Measurements from ENCODE around the gene TUBGCP2.

The TUBGCP2 gene

DNA sequence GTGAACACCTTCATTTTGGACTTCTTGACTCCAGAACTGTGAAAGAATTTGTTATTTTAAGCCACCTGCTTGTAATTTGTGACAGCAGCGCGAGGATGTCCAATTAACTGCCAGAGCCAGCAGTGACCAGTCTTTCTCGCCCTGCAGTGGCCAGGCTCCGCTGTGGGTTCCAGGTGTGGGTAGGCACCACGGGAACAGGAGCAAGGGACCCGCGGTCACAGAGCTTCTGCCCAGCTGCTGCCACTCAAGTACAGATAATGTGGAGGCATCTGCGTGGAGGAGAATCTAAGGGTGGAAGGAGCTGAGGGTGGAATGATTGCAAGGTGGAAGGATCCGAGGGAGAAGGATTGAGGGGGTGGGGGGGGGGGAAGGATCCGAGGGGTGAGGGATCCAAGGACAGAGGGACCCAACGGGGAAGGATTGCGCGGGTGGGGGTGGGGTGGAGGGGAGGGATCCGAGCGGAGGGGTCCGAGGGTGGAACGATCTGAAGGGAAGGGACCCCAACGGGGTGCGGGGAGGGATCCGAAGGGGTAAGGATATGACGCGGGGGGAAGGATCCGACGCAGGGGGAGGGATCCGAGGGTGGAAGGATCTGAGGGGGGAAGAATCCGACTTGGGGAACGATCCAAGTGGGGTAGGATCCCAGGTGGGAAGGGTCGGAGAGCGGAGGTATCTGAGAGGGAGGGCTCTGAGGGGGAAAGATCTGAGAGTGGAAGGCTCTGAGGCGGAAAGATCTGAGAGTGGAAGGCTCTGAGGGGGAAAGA is 24.4 kb upstream of the TUBGCP2 start:
- Histone ChIP-seq H3K27ac (no peak overlapping the region), H3K4me3 (no peak overlapping the region), H3K9me3 (ENCODE audit: low read depth, low read length) (no peaks in the 10 kb centered on the region), H3K36me3 (ENCODE audit: insufficient read depth, low read length) (no peaks in the 10 kb centered on the region), H3K9ac (ENCODE audit: insufficient read length) (no peak overlapping the region)
- DNase-seq (ENCODE audit: low read depth, low spot score): no peak
- TF ChIP-seq POLR2AphosphoS5 (IDR thresholded peaks at IDR 0.05; ENCODE audit: borderline replicate concordance, low read depth, low read length) (no peak), EZH2 (IDR thresholded peaks at IDR 0.05) (no peak)

DNA sequence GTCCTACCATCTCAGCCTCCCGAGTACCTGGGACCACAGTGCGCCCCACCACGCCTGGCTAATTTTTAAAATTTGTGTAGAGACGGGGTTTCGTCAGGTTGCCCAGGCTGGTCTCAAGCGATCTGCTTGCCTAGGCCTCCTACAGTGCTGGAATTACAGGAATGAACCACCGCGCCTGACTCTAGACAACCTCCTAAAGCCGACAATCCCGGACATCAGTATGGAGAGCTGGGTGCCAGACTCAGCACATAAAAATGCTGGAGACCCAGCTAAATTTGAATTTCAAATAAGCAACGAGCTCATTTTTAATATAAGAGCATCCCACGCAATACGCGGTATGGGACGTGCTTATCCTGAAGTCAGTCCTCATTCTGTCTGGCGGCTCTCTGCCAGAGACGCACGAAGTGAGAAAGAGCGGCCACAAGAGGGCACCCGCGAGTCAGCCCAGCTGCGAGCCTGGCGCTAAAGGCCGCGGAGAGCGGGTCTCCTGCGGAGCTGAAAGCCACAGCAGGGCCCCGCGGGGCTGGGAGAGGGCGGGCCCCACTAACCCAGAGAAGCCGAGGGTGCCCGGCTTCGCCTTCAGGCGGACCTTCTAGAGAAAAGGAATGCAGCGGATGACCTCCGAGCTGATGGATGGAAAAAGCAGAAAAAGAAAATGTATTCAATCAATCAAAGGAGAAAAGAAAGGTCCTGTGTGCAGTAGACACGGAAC is 21.0 kb upstream of the TUBGCP2 start:
- Histone ChIP-seq H3K9me3 (ENCODE audit: low read depth, low read length) (no peaks in the 10 kb centered on the region), H3K9ac (ENCODE audit: insufficient read length) (no peak overlapping the region), H3K4me3 (peak overlapping the region; percentile 47; the same call in 1 of the 2 replicates), H3K27ac (no peak overlapping the region), H3K36me3 (ENCODE audit: insufficient read depth, low read length) (no peaks in the 10 kb centered on the region)
- no peak for TF ChIP-seq EZH2 (IDR thresholded peaks at IDR 0.05)
- TF ChIP-seq POLR2AphosphoS5 (IDR thresholded peaks at IDR 0.05; ENCODE audit: borderline replicate concordance, low read depth, low read length): no peak
- no peak for TF ChIP-seq FOXP2 (optimal IDR thresholded peaks at IDR 0.05; ENCODE audit: control extremely low read depth, extremely low read length, insufficient read depth)
- peak; percentile 42 for DNase-seq (ENCODE audit: low read depth, low spot score)

DNA sequence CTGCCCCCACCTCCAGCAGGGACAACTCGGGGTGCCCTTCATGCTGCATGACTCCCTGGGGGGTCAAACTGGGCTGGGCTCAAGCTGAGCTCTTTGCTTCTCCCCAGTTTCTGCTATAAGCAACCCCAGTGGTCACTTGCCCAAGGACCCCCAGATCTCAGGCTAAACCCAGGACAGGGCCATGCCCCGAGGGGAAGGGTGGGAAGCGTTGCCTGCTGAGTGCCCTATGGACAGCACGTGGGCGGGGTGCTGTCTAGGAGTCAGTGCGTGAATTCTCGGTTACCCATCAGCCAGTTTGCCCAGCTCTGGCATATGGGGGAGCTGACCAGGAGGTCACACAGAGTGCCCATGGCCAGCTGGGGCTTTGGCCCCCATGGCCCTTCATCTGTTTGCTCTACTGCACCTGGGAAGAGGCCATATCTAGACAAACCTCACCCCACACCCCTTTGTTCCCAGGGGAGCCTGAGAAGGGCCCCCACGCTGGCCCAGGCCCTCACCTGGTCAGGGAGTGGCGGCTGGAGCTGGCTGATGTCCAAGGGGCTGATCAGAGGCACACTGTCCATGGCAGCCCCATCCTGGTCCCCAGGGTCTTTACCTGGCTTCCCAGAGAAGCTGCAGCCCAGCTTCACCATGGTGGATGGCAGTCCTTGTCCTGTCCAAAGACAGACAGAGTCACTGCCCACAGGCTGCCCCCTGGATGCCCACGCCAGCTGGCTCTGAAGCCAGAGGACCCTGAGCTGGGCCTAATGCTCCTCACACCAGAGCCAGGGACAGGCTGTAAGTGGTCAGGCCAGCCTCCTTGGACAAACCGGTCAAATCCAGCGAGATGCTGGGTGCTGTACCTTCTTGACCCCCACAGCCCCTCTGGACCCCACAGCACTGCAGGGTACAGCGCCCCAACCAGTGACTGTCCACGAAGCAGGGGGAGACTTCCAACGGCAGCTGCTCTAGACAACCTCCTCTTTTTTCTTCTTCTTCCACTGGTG is 20.0 kb upstream of the TUBGCP2 start:
- no peak overlapping the region for H3K27ac ChIP-seq
- H3K9me3 ChIP-seq (ENCODE audit: low read depth, low read length): no peaks in the 10 kb centered on the region
- H3K9ac ChIP-seq (ENCODE audit: insufficient read length): no peak overlapping the region
- H3K36me3 ChIP-seq (ENCODE audit: insufficient read depth, low read length): no peaks in the 10 kb centered on the region
- no peak for DNase-seq (ENCODE audit: low read depth, low spot score)
- H3K4me3 ChIP-seq: no peak overlapping the region
- no peak for TF ChIP-seq POLR2AphosphoS5 (IDR thresholded peaks at IDR 0.05; ENCODE audit: borderline replicate concordance, low read depth, low read length)

DNA sequence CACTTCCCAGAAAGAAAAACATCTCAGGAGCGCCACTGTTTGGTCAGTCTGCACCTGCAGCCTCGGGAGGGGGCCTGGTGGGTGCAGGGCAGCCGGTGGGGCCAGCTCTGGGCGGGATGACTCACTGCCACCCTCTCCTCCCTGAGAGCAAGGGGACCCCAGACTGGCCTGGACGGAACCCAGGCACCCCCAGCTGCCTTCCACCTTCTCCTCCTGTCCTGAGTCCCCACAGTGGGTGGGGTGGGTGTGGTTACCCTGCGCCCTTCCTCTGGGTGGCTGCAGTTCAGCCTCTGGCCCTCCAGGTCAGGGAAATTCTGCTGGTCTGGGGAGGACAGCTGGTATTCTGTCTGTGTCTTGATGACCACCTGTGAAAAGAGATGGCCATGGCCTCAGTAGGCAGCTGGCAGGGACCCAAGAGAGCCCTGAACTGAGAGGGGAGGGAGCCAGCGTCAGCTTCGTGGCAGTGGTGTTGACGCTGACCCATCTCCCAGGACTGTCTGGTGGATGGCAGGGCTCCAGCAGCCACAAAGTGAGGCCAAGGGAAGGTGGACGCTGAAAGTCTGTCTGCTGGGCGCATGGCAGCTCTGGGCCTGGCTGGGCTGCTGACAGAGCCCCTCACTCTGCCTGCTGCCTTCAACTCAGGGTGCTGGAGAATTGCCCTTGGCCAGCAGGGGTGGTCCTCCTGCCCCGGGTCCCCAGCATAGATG is 19.1 kb upstream of the TUBGCP2 start:
- DNase-seq (ENCODE audit: low read depth, low spot score): no peak
- Histone ChIP-seq H3K9me3 (ENCODE audit: low read depth, low read length) (no peaks in the 10 kb centered on the region), H3K36me3 (ENCODE audit: insufficient read depth, low read length) (no peaks in the 10 kb centered on the region), H3K9ac (ENCODE audit: insufficient read length) (no peak overlapping the region), H3K27ac (no peak overlapping the region), H3K4me3 (no peak overlapping the region)
- TF ChIP-seq EZH2 (IDR thresholded peaks at IDR 0.05): no peak
- no peak for TF ChIP-seq POLR2AphosphoS5 (IDR thresholded peaks at IDR 0.05; ENCODE audit: borderline replicate concordance, low read depth, low read length)
- no peak for TF ChIP-seq FOXP2 (optimal IDR thresholded peaks at IDR 0.05; ENCODE audit: control extremely low read depth, extremely low read length, insufficient read depth)

DNA sequence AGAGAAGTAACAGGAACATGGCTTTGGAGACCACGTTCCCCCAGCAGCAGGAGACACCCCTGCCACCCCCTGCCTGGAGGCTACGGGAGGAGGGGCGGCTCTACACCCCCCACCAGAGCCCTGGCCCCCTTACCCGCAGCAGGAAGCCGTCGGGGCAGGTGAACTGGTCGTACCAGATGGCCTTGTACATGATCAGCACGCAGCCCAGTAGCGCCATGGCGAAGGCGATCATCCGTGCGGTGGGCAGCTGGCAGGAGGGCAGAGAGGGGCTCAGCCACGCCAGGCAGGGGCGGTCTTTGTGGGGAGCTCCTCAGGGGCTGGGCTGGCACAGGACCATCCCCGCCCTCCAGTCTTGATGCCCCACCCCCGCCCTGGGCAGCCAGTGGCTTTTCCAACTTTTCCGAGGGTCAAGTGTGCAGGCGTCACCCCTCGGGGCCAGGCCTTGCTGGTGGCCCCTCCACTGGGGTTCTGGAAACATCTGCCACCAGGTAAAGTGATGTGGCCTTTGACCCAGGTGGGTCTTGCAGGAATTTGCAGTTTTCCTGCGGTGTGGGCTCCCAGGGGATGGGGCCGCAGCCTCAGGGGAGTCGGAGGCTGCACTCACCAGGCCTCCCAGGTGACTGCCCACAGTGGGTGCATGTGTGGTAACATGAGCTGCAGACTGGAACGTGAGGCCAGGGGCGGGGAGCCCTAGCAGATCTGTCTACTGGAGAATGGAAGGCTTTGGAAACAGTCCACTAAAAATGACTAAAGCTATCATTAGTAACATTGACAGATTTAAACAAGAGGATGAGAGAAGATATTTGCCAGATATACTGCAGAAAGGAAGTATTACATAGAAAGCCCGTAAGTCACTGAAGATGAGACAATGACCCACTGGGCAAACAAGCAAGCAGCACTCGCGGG is 18.3 kb upstream of the TUBGCP2 start:
- H3K9ac ChIP-seq (ENCODE audit: insufficient read length): no peak overlapping the region
- no peak for DNase-seq (ENCODE audit: low read depth, low spot score)
- no peaks in the 10 kb centered on the region for H3K36me3 ChIP-seq (ENCODE audit: insufficient read depth, low read length)
- no peak for TF ChIP-seq FOXP2 (optimal IDR thresholded peaks at IDR 0.05; ENCODE audit: control extremely low read depth, extremely low read length, insufficient read depth)
- no peak for TF ChIP-seq POLR2AphosphoS5 (IDR thresholded peaks at IDR 0.05; ENCODE audit: borderline replicate concordance, low read depth, low read length)
- TF ChIP-seq EZH2 (IDR thresholded peaks at IDR 0.05): no peak
- H3K4me3 ChIP-seq: no peak overlapping the region
- no peaks in the 10 kb centered on the region for H3K9me3 ChIP-seq (ENCODE audit: low read depth, low read length)
- no peak overlapping the region for H3K27ac ChIP-seq

DNA sequence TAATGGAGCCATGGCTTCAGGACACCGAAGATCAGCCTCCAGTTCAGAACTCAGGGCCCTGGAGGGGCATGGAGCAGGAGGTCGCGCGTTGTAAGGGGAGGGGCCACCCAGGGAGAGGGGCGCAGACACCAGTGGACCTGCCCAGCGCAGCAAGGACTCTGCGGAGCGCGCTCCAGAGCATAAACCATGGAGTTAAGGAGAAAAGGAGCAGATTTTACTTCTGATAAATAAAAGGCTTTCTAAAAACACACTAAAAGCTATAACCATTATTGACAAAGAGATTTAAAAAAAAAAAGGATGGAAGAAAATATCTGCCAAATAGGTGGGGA is 17.5 kb upstream of the TUBGCP2 start:
- Histone ChIP-seq H3K4me3 (peak overlapping the region; percentile 68), H3K36me3 (ENCODE audit: insufficient read depth, low read length) (no peaks in the 10 kb centered on the region), H3K9me3 (ENCODE audit: low read depth, low read length) (no peaks in the 10 kb centered on the region), H3K9ac (ENCODE audit: insufficient read length) (no peak overlapping the region), H3K27ac (no peak overlapping the region)
- TF ChIP-seq EZH2 (IDR thresholded peaks at IDR 0.05): no peak
- no peak for TF ChIP-seq FOXP2 (optimal IDR thresholded peaks at IDR 0.05; ENCODE audit: control extremely low read depth, extremely low read length, insufficient read depth)
- no peak for TF ChIP-seq POLR2AphosphoS5 (IDR thresholded peaks at IDR 0.05; ENCODE audit: borderline replicate concordance, low read depth, low read length)
- no peak for DNase-seq (ENCODE audit: low read depth, low spot score)

DNA sequence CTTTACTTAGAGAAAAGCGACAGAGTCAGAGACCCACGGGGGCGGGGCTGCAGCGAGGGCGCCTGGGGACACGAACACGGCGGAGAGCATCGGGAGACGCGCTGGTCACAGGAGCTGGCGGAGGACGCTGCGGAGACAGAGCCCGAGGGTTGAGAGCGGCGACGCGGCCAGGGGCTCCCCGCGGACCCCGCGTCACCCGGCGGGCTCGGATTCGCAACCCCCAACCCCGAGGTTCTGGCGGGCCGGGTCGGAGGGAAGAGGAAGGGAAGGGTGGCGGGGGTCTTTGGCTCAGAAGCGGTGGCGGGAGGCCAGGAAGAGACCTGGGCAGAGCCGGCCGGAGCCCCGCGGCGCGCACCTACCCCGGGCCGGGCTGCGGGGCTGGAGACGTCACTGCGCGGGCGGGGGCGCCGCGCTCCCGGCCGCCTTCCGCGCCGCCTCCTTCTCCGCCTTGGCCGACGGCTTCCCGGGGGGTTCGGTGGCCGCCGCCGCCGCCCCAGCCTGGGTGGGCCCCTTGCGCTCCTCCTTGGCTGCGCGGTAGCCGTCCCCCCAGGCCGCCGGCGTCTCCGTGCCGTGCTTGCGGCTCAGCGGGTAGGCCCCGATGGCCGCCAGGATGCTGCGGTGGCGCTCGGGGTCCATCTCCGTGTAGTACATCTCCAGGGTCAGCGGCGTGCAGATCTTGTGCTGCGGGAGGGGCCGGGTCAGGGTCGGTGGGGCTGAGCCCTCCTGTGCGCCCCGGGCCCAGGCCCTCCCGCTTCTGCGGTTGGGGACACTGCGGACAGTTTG is 17.0 kb upstream of the TUBGCP2 start:
- no peak overlapping the region for H3K9ac ChIP-seq (ENCODE audit: insufficient read length)
- no peaks in the 10 kb centered on the region for H3K36me3 ChIP-seq (ENCODE audit: insufficient read depth, low read length)
- no peaks in the 10 kb centered on the region for H3K9me3 ChIP-seq (ENCODE audit: low read depth, low read length)
- H3K27ac ChIP-seq: no peak overlapping the region
- TF ChIP-seq EZH2 (IDR thresholded peaks at IDR 0.05): no peak
- TF ChIP-seq FOXP2 (optimal IDR thresholded peaks at IDR 0.05; ENCODE audit: control extremely low read depth, extremely low read length, insufficient read depth): no peak
- TF ChIP-seq POLR2AphosphoS5 (IDR thresholded peaks at IDR 0.05; ENCODE audit: borderline replicate concordance, low read depth, low read length): no peak
- peak overlapping the region; percentile 68 for H3K4me3 ChIP-seq
- DNase-seq (ENCODE audit: low read depth, low spot score): no peak

Data from SK-N-MC (cell line).